HepG2 (cell line): ENCODE measurements around the gene LAMP2. TPM values are rescaled to one million over a fixed set of nuclear protein-coding genes. Genes with fewer than 3 reads are reported as not detected.

Experiments
- HNF4G ChIP-seq, 2 experiments: sonication (generic) in 1 of 2; formaldehyde crosslinking in 1 of 2; IDR thresholded peaks; 2 replicates each; pipeline versions ENCODE4 v1.4.0 to v1.6.1; 2011 to 2020; ENCODE audit warnings: borderline replicate concordance in 2 of 2, low read depth in 2 of 2, mild to moderate bottlenecking in 2 of 2, low read length in 1 of 2, missing genetic modification reagents in 1 of 2, moderate library complexity in 1 of 2
- KDM6A ChIP-seq: IDR thresholded peaks from 2 replicates; pipeline ENCODE4 v1.6.1; 2016; ENCODE audit warnings: low read depth
- MBNL3 ChIP-seq: fragments of 250-450 bp; sonication (Bioruptor Pico); conservative IDR thresholded peaks from 2 replicates; pipeline ENCODE4 v1.8.0; 2022; ENCODE audit warnings: mild to moderate bottlenecking, inconsistent platforms
- SKI ChIP-seq: fragments of 450-650 bp; IDR thresholded peaks from one replicate; pipeline ENCODE4 v1.6.1; 2018; ENCODE audit warnings: mild to moderate bottlenecking; ENCODE audit not compliant: partially characterized antibody
- ZFP36 ChIP-seq: fragments of 150-350 bp; IDR thresholded peaks from 2 replicates; pipeline ENCODE4 v1.6.1; 2018; ENCODE audit warnings: borderline replicate concordance, low read length, low read depth; ENCODE audit not compliant: partially characterized antibody
- ZNF644 ChIP-seq: IDR thresholded peaks from 2 replicates; pipeline ENCODE4 v1.6.1; 2016; ENCODE audit warnings: low read depth
- ZNF839 ChIP-seq: sonication (generic); formaldehyde crosslinking; IDR thresholded peaks from 2 replicates; pipeline ENCODE4 v1.4.0; 2020; ENCODE audit warnings: missing genetic modification reagents, mild to moderate bottlenecking, borderline replicate concordance
- ZXDC ChIP-seq: sonication (generic); formaldehyde crosslinking; IDR thresholded peaks from 2 replicates; pipeline ENCODE4 v1.5.0; 2020; ENCODE audit warnings: mild to moderate bottlenecking, missing genetic modification reagents
- polyA plus RNA-seq, 8 experiments: library from polyadenylated mRNA; depleted of rRNA in 3 of 8; stranded (reverse) in 7 of 8; unstranded in 1 of 8; fragments of >200 nt; fragmentation: Illumina TruSeq in 4 of 8; extraction: Trizol in 4 of 8; gene quantifications; 2 replicates each; pipeline versions ENCODE4 v1.2.1 to v1.2.3, GENCODE V29; 2011 to 2016; ENCODE audit warnings: low read depth in 4 of 8, missing spikeins in 1 of 8, mixed read lengths in 1 of 8; ENCODE audit not compliant: insufficient read depth in 1 of 8
- total RNA-seq, 5 experiments: library from RNA; depleted of rRNA; stranded (reverse); fragments of >200 nt; fragmentation: Illumina TruSeq; extraction: Trizol; gene quantifications; 2 replicates each; pipeline ENCODE4 v1.2.3, GENCODE V29; 2016; ENCODE audit warnings: low read depth in 1 of 5
- TF ChIP-seq, protein P1 (sequence below): sonication (generic); formaldehyde crosslinking; IDR thresholded peaks from 2 replicates; pipeline ENCODE4 v1.9.0; 2022; ENCODE audit warnings: missing genetic modification reagents, mild to moderate bottlenecking, borderline replicate concordance
- TF ChIP-seq, protein P2 (sequence below): sonication (generic); formaldehyde crosslinking; IDR thresholded peaks from 2 replicates; pipeline ENCODE4 v1.4.0; 2020; ENCODE audit warnings: missing genetic modification reagents
- TF ChIP-seq, protein P3 (sequence below), 2 experiments: sonication (generic) in 1 of 2; formaldehyde crosslinking in 1 of 2; IDR thresholded peaks; 2 replicates each; pipeline versions ENCODE4 v1.6.1 to v1.9.0; 2014 to 2022; ENCODE audit warnings: antibody characterized with exemption in 1 of 2, borderline replicate concordance in 1 of 2, inconsistent platforms in 1 of 2, low read depth in 1 of 2, missing genetic modification reagents in 1 of 2
- TF ChIP-seq, protein P4 (sequence below): IDR thresholded peaks from 2 replicates; pipeline ENCODE4 v1.6.1; 2016; ENCODE audit warnings: missing compliant biosample characterization, missing genetic modification reagents, borderline replicate concordance

LAMP2 gene
- total and polyA plus RNA-seq, 2 of the 13 experiments (the other 11 are each of a cell fraction or from before 2014, with no cell fraction given): 127 to 170 TPM

DNA sequence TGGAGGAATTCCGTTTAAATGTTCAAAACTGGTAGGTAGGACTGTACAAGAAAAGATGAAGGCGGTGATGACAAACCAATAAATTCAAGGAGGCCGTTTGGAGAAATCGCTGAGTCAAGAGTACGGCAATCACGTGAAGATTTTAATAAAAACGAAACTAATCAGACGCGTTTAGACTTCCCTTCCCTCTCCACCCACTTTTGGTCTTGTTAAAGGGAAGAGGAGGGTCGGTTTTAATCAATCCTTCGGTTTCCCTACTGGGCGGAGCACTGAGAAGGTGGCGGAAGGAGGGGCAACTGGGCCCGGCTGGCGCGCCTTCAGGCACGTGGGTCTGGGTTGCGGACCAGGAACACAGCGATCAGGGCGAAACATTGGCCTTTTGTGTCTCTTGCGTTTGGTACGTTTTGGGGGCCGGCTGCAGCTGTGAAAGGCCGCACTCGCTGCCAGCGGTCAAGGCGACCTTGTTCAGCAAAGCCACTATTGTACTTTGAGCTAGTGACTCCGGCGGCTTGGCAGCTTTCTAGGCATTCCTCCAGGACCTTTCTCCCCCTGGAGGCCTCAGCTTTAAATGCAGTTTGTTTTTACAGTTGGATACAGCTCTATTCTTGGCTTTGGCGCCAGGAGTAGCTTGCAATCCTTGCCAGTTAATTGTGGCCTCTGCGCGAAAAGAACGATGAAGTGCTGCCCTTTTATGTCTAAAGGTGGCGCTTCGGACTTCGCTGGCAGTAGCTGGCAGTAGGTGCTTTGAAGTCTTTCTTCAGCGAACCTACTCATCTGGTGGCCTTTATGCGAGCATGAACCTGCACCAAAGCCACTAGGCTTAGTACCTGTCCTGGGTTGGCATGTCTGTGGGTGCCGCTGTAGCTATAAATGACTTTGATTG, 16.8 kb upstream of the LAMP2 start (continued):
- TF ChIP-seq, protein P1, sequence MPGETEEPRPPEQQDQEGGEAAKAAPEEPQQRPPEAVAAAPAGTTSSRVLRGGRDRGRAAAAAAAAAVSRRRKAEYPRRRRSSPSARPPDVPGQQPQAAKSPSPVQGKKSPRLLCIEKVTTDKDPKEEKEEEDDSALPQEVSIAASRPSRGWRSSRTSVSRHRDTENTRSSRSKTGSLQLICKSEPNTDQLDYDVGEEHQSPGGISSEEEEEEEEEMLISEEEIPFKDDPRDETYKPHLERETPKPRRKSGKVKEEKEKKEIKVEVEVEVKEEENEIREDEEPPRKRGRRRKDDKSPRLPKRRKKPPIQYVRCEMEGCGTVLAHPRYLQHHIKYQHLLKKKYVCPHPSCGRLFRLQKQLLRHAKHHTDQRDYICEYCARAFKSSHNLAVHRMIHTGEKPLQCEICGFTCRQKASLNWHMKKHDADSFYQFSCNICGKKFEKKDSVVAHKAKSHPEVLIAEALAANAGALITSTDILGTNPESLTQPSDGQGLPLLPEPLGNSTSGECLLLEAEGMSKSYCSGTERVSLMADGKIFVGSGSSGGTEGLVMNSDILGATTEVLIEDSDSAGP (CRISPR knock-in tag): peak; percentile 48; the same call in 1 of the 2 replicates
- no peak for TF ChIP-seq MBNL3 (CRISPR knock-in tag)
- TF ChIP-seq, protein P2, sequence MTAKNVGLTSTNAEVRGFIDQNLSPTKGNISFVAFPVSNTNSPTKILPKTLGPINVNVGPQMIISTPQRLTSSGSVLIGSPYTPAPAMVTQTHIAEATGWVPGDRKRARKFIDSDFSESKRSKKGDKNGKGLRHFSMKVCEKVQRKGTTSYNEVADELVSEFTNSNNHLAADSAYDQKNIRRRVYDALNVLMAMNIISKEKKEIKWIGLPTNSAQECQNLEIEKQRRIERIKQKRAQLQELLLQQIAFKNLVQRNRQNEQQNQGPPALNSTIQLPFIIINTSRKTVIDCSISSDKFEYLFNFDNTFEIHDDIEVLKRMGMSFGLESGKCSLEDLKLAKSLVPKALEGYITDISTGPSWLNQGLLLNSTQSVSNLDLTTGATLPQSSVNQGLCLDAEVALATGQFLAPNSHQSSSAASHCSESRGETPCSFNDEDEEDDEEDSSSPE (CRISPR knock-in tag): peak; percentile 48; the same call in 1 of the 2 replicates
- TF ChIP-seq ZNF644 (CRISPR knock-in tag): 0 out of 2 replicates have a peak, but pooled peaks have one; percentile 50
- TF ChIP-seq, protein P3, sequence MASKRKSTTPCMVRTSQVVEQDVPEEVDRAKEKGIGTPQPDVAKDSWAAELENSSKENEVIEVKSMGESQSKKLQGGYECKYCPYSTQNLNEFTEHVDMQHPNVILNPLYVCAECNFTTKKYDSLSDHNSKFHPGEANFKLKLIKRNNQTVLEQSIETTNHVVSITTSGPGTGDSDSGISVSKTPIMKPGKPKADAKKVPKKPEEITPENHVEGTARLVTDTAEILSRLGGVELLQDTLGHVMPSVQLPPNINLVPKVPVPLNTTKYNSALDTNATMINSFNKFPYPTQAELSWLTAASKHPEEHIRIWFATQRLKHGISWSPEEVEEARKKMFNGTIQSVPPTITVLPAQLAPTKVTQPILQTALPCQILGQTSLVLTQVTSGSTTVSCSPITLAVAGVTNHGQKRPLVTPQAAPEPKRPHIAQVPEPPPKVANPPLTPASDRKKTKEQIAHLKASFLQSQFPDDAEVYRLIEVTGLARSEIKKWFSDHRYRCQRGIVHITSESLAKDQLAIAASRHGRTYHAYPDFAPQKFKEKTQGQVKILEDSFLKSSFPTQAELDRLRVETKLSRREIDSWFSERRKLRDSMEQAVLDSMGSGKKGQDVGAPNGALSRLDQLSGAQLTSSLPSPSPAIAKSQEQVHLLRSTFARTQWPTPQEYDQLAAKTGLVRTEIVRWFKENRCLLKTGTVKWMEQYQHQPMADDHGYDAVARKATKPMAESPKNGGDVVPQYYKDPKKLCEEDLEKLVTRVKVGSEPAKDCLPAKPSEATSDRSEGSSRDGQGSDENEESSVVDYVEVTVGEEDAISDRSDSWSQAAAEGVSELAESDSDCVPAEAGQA (IDR thresholded peaks at IDR 0.05; ENCODE audit: low read depth): no peak
- TF ChIP-seq, protein P3 (CRISPR knock-in tag; IDR thresholded peaks at IDR 0.05; ENCODE audit: borderline replicate concordance): no peak
- no peak for TF ChIP-seq KDM6A (CRISPR knock-in tag)
- TF ChIP-seq ZNF839 (CRISPR knock-in tag): no peak
- TF ChIP-seq ZFP36: no peak
- TF ChIP-seq HNF4G (IDR thresholded peaks at IDR 0.05; ENCODE audit: borderline replicate concordance, low read depth, low read length): peak; percentile 39; the same call in 1 of the 2 replicates
- no peak for TF ChIP-seq HNF4G (CRISPR knock-in tag; IDR thresholded peaks at IDR 0.05; ENCODE audit: borderline replicate concordance, low read depth)
- 0 out of 2 replicates have a peak, but pooled peaks have one; percentile 60 for TF ChIP-seq ZXDC (CRISPR knock-in tag)
- peak; percentile 60 for TF ChIP-seq SKI
- TF ChIP-seq, protein P4, sequence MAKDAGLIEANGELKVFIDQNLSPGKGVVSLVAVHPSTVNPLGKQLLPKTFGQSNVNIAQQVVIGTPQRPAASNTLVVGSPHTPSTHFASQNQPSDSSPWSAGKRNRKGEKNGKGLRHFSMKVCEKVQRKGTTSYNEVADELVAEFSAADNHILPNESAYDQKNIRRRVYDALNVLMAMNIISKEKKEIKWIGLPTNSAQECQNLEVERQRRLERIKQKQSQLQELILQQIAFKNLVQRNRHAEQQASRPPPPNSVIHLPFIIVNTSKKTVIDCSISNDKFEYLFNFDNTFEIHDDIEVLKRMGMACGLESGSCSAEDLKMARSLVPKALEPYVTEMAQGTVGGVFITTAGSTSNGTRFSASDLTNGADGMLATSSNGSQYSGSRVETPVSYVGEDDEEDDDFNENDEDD: peak; percentile 90; the same call in 1 of the 2 replicates
